Measurements from ENCODE around the gene ADRA2B.
A peak's percentile ranks its signal among the peaks of the same experiment; 100 is the strongest.
"Not testable (repeated sequence)": the region's sequence is repeated elsewhere in the genome, so short reads cannot be mapped to it uniquely, and the experiment has no call there.

Gene ADRA2B

DNA sequence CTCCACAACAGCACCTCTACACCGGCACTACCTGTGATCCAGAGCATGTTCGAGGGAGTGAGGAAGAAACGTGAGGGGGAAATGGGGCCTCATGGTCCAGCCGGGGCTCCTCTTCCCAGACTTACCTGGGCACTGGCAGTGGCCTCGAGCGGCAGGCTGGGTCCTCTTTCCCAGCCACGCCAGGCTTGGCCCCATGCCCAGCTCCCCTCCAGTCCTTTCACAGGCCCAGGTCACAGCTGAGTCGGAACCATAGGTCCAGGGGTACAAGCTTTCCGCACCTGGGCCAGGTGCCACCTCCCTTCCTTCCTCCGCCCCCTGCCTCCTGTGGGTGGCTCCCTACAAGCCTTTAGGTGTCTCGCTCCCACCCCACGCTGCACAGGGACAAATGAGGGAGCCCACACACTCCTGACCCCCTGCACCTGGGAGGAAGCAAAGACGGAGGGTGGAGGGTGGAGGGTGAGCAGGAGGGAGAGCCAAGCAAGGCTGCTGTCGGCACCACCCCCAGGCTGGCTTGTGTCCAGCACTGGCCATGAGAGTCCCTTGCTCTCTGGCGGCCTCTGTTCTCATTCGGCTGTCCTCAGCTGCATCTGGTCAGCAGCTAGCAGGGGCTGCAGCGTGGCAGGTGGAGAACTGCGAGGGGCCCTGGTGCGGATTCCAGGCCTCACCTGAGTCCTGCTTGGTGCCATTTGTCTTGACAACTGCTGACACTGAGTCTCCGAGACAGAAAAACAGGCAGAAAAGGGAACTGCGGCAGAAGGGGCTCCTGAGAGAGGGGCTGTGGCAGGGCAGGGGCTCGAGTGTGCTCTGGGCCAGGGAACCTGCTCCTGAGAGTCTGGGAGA is 26.8 kb downstream of the ADRA2B start:
- H3K9ac ChIP-seq (ENCODE audit: insufficient read length, low read depth), result peak overlapping the region; percentile 1
- DNase-seq (ENCODE audit: low read depth, low spot score), result no peak
- H3K36me3 ChIP-seq (ENCODE audit: insufficient read depth, insufficient read length, low read length), result no peaks in the 10 kb centered on the region
- peaks cover 22% of the 10 kb centered on the region for H3K9me3 ChIP-seq (ENCODE audit: insufficient read depth, low read length)
- no peaks in the 10 kb centered on the region for H3K27me3 ChIP-seq (ENCODE audit: insufficient read depth, insufficient read length)
- TF ChIP-seq SUZ12 (IDR thresholded peaks at IDR 0.05; ENCODE audit: extremely low read depth, insufficient read depth, insufficient read length), result no peak
- TF ChIP-seq YY1 (IDR thresholded peaks at IDR 0.05; ENCODE audit: insufficient read depth, insufficient read length), result no peak
- TF ChIP-seq ZNF274 (IDR thresholded peaks at IDR 0.05; ENCODE audit: low read depth, low read length), result no peak
- peaks cover 28% of the 10 kb centered on the region for H3K4me1 ChIP-seq (ENCODE audit: insufficient read depth, insufficient read length)
- H3K4me3 ChIP-seq (ENCODE audit: insufficient read length, low read depth), result no peak overlapping the region

GRCh38 chr2:96088340-96089335 is 27.7 kb downstream of the ADRA2B start:
- peaks cover 28% of the 10 kb centered on the region for H3K4me1 ChIP-seq (ENCODE audit: insufficient read depth, insufficient read length)
- no peaks in the 10 kb centered on the region for H3K36me3 ChIP-seq (ENCODE audit: insufficient read depth, insufficient read length, low read length)
- TF ChIP-seq SUZ12 (IDR thresholded peaks at IDR 0.05; ENCODE audit: extremely low read depth, insufficient read depth, insufficient read length), result no peak
- no peak for TF ChIP-seq YY1 (IDR thresholded peaks at IDR 0.05; ENCODE audit: insufficient read depth, insufficient read length)
- no peak for TF ChIP-seq ZNF274 (IDR thresholded peaks at IDR 0.05; ENCODE audit: low read depth, low read length)
- no peak for DNase-seq (ENCODE audit: low read depth, low spot score)
- peaks cover 21% of the 10 kb centered on the region for H3K9me3 ChIP-seq (ENCODE audit: insufficient read depth, low read length)
- no peaks in the 10 kb centered on the region for H3K27me3 ChIP-seq (ENCODE audit: insufficient read depth, insufficient read length)
- no peak overlapping the region for H3K4me3 ChIP-seq (ENCODE audit: insufficient read length, low read depth)
- H3K9ac ChIP-seq (ENCODE audit: insufficient read length, low read depth), result no peak overlapping the region

- Histone ChIP-seq H3K9me3 (ENCODE audit: insufficient read depth, low read length) (peaks cover 9% of the 10 kb centered on the region), H3K36me3 (ENCODE audit: insufficient read depth, insufficient read length, low read length) (no peaks in the 10 kb centered on the region), H3K27me3 (ENCODE audit: insufficient read depth, insufficient read length) (no peaks in the 10 kb centered on the region), H3K4me1 (ENCODE audit: insufficient read depth, insufficient read length) (peaks cover 24% of the 10 kb centered on the region), H3K9ac (ENCODE audit: insufficient read length, low read depth) (no peak overlapping the region), H3K4me3 (ENCODE audit: insufficient read length, low read depth) (no peak overlapping the region)
- TF ChIP-seq SUZ12 (IDR thresholded peaks at IDR 0.05; ENCODE audit: extremely low read depth, insufficient read depth, insufficient read length) (no peak), YY1 (IDR thresholded peaks at IDR 0.05; ENCODE audit: insufficient read depth, insufficient read length) (no peak), ZNF274 (IDR thresholded peaks at IDR 0.05; ENCODE audit: low read depth, low read length) (no peak)
- no peak for DNase-seq (ENCODE audit: low read depth, low spot score)
Observed at GRCh38 chr2:96087130-96087529, 29.2 kb downstream of the ADRA2B start.

GRCh38 chr2:96085541-96086355 is 30.6 kb downstream of the ADRA2B start:
- Histone ChIP-seq H3K27me3 (ENCODE audit: insufficient read depth, insufficient read length) (no peaks in the 10 kb centered on the region), H3K4me1 (ENCODE audit: insufficient read depth, insufficient read length) (peaks cover 11% of the 10 kb centered on the region), H3K9me3 (ENCODE audit: insufficient read depth, low read length) (peaks cover 16% of the 10 kb centered on the region), H3K9ac (ENCODE audit: insufficient read length, low read depth) (no peak overlapping the region), H3K36me3 (ENCODE audit: insufficient read depth, insufficient read length, low read length) (no peaks in the 10 kb centered on the region), H3K4me3 (ENCODE audit: insufficient read length, low read depth) (no peak overlapping the region)
- no peak for TF ChIP-seq YY1 (IDR thresholded peaks at IDR 0.05; ENCODE audit: insufficient read depth, insufficient read length)
- no peak for TF ChIP-seq ZNF274 (IDR thresholded peaks at IDR 0.05; ENCODE audit: low read depth, low read length)
- no peak for TF ChIP-seq SUZ12 (IDR thresholded peaks at IDR 0.05; ENCODE audit: extremely low read depth, insufficient read depth, insufficient read length)
- DNase-seq (ENCODE audit: low read depth, low spot score), result no peak

DNA sequence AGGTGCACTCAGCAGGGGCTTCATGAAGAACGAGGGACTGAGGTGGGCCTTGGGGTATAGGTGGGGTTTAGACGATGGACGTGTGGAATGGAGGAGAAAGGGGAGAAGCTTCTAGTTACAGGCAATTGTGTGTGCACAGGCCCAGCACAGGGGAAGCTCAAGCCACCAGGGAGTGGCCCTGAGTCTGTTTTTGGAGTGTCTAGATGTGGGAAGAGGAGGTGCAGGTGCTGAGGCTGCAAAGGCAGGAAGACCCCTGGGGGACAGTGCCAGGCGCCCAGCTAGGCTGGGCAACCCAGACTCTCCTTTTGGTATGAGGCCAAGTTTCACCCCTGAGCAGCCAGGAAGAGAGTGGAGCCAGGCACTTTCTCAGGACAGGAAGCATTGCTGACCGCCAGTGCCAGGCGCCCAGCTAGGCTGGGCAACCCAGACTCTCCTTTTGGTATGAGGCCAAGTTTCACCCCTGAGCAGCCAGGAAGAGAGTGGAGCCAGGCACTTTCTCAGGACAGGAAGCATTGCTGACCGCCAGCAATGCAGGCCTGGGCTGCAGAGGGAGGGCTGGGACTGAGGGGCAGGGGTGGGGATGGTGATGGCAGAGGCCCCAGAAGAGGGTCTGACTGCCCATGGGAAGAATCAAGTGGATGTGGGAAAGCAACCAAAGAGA is 31.4 kb downstream of the ADRA2B start:
- not testable (repeated sequence) for H3K27me3 ChIP-seq (ENCODE audit: insufficient read depth, insufficient read length); H3K9ac ChIP-seq (ENCODE audit: insufficient read length, low read depth); H3K4me3 ChIP-seq (ENCODE audit: insufficient read length, low read depth); H3K36me3 ChIP-seq (ENCODE audit: insufficient read depth, insufficient read length, low read length); DNase-seq (ENCODE audit: low read depth, low spot score)
- Histone ChIP-seq H3K9me3 (ENCODE audit: insufficient read depth, low read length) (peaks cover 16% of the 10 kb centered on the region), H3K4me1 (ENCODE audit: insufficient read depth, insufficient read length) (peaks cover 10% of the 10 kb centered on the region)

DNA sequence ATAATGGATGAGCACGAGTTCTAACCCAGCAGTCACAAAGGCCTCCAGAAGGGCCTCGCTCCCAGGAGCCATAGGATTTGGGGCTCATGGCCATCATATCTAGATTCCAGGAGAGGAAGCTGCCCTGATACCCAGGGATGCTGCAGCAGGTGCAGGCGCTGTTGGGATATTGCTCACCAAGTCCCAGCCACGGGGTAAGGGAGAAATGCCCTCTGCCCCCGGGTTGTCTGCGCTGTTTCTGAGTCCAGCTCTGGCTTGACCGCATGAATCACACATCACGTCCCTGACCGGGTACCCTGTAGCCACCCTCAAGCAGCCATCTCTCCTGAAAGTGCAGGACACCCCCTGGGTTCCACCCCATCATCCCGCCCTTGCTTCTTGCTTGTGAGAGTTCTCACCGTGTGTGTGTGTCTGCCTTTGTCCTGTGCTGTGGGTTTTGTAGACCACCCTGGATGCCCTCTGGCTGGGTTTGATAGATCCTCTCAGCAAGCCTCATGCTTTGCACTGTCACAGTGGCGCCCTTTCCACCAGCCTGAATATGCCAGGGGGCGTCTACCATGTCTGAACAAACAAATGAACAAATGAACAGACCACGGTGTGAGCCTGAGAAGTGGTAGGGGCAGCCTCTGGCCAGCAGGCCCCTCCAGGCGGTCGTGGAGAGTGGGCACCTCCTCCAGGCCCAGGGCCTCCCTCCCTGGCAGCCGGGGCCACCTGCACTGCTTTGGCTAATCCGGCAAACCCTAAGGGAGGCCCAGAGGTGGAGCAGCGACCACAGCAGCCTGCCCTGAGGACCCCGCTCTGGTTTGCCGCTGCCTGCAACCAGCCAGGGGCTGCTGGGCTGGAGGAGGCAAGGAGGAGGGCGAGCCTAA is 32.1 kb downstream of the ADRA2B start:
- no peak for DNase-seq (ENCODE audit: low read depth, low spot score)
- H3K4me1 ChIP-seq (ENCODE audit: insufficient read depth, insufficient read length), result peaks cover 4% of the 10 kb centered on the region
- H3K27me3 ChIP-seq (ENCODE audit: insufficient read depth, insufficient read length), result no peaks in the 10 kb centered on the region
- no peak overlapping the region for H3K9ac ChIP-seq (ENCODE audit: insufficient read length, low read depth)
- peaks cover 16% of the 10 kb centered on the region for H3K9me3 ChIP-seq (ENCODE audit: insufficient read depth, low read length)
- TF ChIP-seq YY1 (IDR thresholded peaks at IDR 0.05; ENCODE audit: insufficient read depth, insufficient read length) (no peak), ZNF274 (IDR thresholded peaks at IDR 0.05; ENCODE audit: low read depth, low read length) (no peak), SUZ12 (IDR thresholded peaks at IDR 0.05; ENCODE audit: extremely low read depth, insufficient read depth, insufficient read length) (no peak)
- no peaks in the 10 kb centered on the region for H3K36me3 ChIP-seq (ENCODE audit: insufficient read depth, insufficient read length, low read length)
- no peak overlapping the region for H3K4me3 ChIP-seq (ENCODE audit: insufficient read length, low read depth)

Data from NT2/D1 (cell line).